Activated CD4-positive, alpha-beta T cell treated with anti-CD3 and anti-CD28 coated beads, Interleukin-2, amount 10 ng/mL, durations not matched to agents 7 days and 5 days (primary cell): ENCODE data around the gene TTLL11. TPM values are rescaled to one million over a fixed set of nuclear protein-coding genes. Genes with fewer than 3 reads are reported as not detected.

Source experiments
- CTCF ChIA-PET: fragments of 350-600 bp; sonication (Branson Sonifier 250); formaldehyde crosslinking; loops from one replicate; lab custom pipeline; 2021; ENCODE audit warnings: antibody characterized with exemption; lab: Charles Lee
- POLR2A ChIA-PET: fragments of 350-600 bp; sonication (Branson Sonifier 250); formaldehyde crosslinking; loops from one replicate; lab custom pipeline; 2021; ENCODE audit warnings: antibody characterized with exemption; lab: Charles Lee
- DNase-seq: peaks from one replicate; pipeline ENCODE4 v3.0.0-alpha.2; 2020
- H3K27ac Mint-ChIP-seq: one replicate; pipeline ENCODE4 v1.8.0; 2021; ENCODE audit warnings: mild to moderate bottlenecking, moderate library complexity, mixed read lengths
- H3K27me3 Mint-ChIP-seq: one replicate; pipeline ENCODE4 v1.8.0; 2021; ENCODE audit warnings: mixed read lengths
- H3K36me3 Mint-ChIP-seq: one replicate; pipeline ENCODE4 v1.8.0; 2021; ENCODE audit warnings: low read depth, mixed read lengths
- H3K4me1 Mint-ChIP-seq: one replicate; pipeline ENCODE4 v1.8.0; 2021; ENCODE audit warnings: mixed read lengths
- H3K4me3 Mint-ChIP-seq: one replicate; pipeline ENCODE4 v1.8.0; 2021; ENCODE audit warnings: mild to moderate bottlenecking, moderate library complexity, mixed read lengths
- H3K9me3 Mint-ChIP-seq: one replicate; pipeline ENCODE4 v1.8.0; 2021; ENCODE audit warnings: mixed read lengths
- total RNA-seq, 2 experiments: library from RNA; stranded (reverse); gene quantifications; one replicate each; pipeline ENCODE4 v1.2.3, GENCODE V29; 2021

TTLL11 gene
- total RNA-seq, 2 experiments from 2014 or later, result 2.6 to 3.1 TPM

DNA sequence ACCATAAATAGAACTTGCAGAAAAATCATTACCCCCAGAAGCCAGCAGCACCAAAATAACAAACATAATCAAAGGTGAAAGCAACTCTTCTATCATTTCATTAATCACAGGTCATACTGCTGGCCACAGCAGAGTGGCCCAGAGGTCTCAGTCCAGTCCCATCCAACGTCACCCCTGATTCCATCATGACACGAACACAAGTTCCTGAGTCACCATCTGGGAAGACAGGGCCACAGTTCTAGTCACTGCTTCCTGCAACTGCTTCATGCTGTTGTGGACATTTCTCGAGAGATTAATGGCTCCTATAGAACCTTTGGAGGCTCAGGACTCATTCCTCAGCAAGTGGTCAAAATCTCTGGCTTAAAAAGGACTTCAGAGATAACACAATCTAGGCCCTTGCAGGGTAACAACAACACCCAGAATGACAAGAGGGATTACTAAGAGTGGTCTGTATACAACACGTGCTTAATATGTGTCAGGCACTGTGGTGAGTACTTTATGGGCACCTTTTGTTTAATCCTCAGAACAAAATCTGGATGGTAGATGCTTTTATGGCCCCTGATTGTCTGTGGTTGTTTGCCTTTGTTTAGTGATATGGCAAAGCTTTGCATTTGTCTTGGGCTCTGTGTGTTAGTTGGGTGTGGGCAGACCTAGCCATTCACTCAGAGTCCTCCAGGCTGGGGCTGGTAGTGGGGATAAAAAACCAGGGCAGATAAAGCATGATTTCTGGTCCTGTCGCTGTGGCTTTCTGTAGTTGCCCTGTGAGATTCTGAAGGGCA, 257.3 kb downstream of the TTLL11 start:
- Mint-ChIP-seq H3K27ac (no peak overlapping the region), H3K4me1 (peaks cover 3% of the 10 kb centered on the region), H3K36me3 (no peaks in the 10 kb centered on the region), H3K9me3 (no peaks in the 10 kb centered on the region), H3K27me3 (no peaks in the 10 kb centered on the region), H3K4me3 (no peak overlapping the region)
- DNase-seq, result no peak
- CTCF ChIA-PET, result no interaction called here
- POLR2A ChIA-PET, result no interaction called here

DNA sequence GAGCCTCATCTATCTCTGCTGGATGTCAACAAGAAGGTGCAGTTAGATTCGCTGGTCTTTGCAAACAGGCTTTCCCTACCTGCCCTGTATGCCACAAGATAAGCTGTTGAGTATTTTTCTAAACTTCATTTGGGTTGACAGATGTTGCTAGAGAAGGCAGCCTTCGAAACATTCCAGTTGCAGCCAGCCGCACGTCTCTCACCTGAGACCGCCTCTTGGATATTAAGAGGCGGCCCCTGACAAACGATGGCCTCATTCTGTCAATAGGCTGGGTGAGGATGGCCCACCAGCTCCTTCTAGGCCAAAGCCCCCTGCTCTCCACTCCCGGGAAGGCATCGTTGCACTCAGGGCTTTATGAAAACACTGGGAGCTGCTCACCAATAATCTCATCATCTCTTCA, 260.0 kb downstream of the TTLL11 start:
- no peaks in the 10 kb centered on the region for H3K36me3 Mint-ChIP-seq
- no peaks in the 10 kb centered on the region for H3K9me3 Mint-ChIP-seq
- ChIA-PET CTCF (interaction anchor here (1.1 kb wide), 1 partner anchor 9 kb away, joined by 3 read pairs; no protein-coding TSS in a partner anchor), POLR2A (interaction anchor here (0.5 kb wide), 1 partner anchor 1236 kb away, joined by 3 read pairs; no protein-coding TSS in a partner anchor)
- no peaks in the 10 kb centered on the region for H3K4me1 Mint-ChIP-seq
- no peak overlapping the region for H3K27ac Mint-ChIP-seq
- no peak for DNase-seq
- H3K4me3 Mint-ChIP-seq, result no peak overlapping the region
- H3K27me3 Mint-ChIP-seq, result no peaks in the 10 kb centered on the region

DNA sequence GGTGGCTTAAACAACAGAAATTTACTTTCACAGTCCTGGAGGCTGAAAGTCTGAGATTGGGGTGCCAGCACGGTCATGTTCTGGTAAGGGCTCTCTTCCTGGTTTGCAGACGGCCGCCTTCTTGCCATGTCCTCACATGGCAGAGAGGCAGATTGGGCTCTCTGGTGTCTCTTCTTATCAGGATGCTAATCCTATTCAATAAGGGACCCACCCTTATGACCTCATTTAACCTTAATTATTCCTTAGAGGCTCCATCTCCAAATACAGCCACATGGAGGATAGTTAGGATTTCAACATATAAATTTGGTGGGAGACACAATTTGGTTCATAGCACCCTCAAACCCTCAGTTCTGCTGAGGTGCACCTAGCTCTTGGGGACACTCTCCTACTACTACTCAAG, 261.2 kb downstream of the TTLL11 start:
- CTCF ChIA-PET, result no interaction called here
- DNase-seq, result no peak
- Mint-ChIP-seq H3K4me1 (no peaks in the 10 kb centered on the region), H3K27ac (no peak overlapping the region), H3K36me3 (no peaks in the 10 kb centered on the region), H3K27me3 (no peaks in the 10 kb centered on the region), H3K9me3 (no peaks in the 10 kb centered on the region), H3K4me3 (no peak overlapping the region)
- POLR2A ChIA-PET, result no interaction called here

DNA sequence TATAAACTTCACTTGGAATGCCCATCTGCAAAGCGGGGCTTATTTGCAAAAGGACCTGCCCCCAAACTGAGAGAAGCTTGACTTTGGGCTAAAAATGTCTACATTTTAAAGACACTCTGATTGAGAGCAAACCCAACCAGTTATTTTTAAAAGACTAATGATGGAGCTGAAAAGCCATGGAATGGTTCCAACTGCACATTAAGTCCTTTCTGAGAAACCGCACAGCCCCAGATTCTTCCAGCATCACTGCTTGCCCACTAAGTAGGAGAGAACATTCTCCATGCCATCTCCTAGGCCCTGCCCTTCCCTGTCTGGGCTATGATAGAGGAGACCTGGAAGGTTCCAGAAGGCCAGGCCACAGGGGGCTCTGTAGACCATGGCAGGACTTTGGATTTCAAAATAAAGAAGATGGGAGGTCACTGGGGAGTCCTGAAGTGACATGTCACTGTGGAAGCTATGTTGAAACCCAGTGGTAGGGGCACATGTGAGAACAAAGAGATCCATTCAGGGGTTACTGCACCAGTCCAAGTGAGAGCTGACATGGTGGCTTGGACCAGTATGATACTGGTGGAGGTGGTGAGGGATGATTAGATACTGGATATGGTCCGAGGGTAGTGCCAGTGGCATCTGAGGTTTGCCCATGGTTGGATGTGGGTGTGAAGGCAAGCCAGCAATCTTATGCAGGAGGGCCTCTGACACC, 262.5 kb downstream of the TTLL11 start:
- no peaks in the 10 kb centered on the region for H3K9me3 Mint-ChIP-seq
- ChIA-PET POLR2A (no interaction called here), CTCF (no interaction called here)
- H3K4me3 Mint-ChIP-seq, result no peak overlapping the region
- DNase-seq, result no peak
- no peaks in the 10 kb centered on the region for H3K27me3 Mint-ChIP-seq
- no peaks in the 10 kb centered on the region for H3K4me1 Mint-ChIP-seq
- H3K36me3 Mint-ChIP-seq, result no peaks in the 10 kb centered on the region
- H3K27ac Mint-ChIP-seq, result no peak overlapping the region

DNA sequence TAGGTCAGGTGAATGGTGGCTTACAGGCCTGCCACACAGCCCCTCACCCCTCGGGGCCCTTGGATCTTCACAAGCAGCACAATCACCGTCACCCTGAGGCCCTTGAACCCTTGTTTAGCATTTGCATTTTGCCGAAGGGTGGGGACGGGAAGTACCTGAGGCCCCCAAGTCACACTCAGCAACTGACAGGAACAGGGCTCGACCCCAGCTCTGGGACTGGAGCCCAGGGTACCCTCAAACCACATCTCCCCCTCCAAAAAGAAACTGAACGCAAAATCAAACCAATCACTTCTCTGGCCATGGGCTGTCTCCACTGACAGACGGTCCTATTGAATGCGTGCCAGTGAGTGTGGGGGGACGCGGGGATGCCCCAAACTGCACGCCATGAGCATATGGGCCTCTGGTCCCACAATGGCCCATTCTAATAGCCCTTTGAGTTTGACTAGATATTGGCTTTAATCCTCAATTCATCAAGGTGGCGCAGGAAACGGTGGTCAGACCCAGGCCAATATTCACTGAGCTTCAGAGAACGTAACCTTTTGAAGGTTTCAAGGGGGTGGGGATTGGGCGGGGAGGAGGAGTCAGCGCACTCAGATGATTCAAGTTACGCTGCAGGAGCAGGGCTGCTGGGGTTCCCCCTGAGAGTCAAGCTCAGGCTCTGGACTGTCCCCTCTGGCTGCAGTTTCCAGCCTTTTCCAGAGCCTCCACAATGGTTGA, 265.7 kb downstream of the TTLL11 start:
- CTCF ChIA-PET, result no interaction called here
- no peak for DNase-seq
- Mint-ChIP-seq H3K36me3 (no peaks in the 10 kb centered on the region), H3K27ac (no peak overlapping the region), H3K27me3 (no peaks in the 10 kb centered on the region), H3K4me3 (no peak overlapping the region), H3K9me3 (no peaks in the 10 kb centered on the region), H3K4me1 (no peaks in the 10 kb centered on the region)
- POLR2A ChIA-PET, result no interaction called here

DNA sequence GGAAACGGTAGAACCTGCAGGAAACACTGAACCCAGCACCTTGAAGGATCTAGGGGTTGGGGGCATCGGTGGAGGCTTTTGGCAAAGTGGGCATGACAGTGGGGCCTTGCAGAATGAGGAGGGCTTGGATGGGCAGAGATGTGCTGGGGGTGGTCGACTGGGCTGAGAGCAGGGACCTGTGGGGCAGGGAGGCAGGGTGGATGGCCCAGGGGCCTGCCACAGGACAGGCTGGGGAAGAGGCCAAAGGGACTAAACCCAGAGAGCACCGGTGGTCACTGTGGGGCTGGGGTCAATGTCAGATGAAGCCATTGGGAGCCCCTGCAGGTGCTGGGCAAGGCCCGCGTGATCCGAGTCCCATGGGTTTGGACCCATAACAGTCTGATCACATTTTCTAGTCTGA, 266.4 kb downstream of the TTLL11 start:
- Mint-ChIP-seq H3K27ac (no peak overlapping the region), H3K9me3 (no peaks in the 10 kb centered on the region), H3K4me3 (no peak overlapping the region), H3K36me3 (no peaks in the 10 kb centered on the region), H3K4me1 (no peaks in the 10 kb centered on the region), H3K27me3 (no peaks in the 10 kb centered on the region)
- DNase-seq, result no peak
- ChIA-PET POLR2A (no interaction called here), CTCF (no interaction called here)

DNA sequence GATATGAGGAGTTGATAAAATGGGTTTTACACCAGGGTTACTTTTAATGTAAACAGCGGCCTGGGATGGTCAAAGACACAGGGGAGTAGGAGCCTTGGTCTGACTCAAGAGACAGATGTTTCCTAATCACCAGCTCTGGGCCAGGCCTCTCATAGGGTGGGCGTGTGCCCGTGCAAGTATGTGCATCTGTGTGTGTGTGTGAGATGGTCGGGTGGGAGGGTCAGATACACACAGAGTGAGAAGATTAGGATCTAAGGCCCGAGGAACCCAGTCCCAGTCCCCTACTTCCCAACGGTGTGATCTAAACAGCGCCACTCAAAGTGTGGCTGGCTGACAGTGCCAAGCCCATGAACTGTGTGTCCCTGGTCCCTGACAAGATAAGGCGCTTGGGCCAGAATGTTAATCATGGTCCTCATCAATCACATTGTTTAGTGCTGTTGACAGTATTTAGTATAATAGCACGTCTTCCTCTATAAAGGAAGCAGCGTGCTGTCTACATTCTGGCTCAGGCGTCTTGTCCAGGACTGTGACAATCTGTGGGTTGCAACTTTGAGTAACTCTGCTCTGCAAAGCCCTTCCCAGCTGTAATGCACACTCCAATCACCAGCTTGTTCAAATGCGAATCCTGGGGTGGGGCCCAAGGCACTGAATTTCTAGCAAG, 267.9 kb downstream of the TTLL11 start:
- Mint-ChIP-seq H3K27me3 (no peaks in the 10 kb centered on the region), H3K27ac (no peak overlapping the region), H3K36me3 (no peaks in the 10 kb centered on the region), H3K4me1 (no peaks in the 10 kb centered on the region), H3K9me3 (no peaks in the 10 kb centered on the region), H3K4me3 (no peak overlapping the region)
- no peak for DNase-seq
- CTCF ChIA-PET, result no interaction called here
- POLR2A ChIA-PET, result no interaction called here

DNA sequence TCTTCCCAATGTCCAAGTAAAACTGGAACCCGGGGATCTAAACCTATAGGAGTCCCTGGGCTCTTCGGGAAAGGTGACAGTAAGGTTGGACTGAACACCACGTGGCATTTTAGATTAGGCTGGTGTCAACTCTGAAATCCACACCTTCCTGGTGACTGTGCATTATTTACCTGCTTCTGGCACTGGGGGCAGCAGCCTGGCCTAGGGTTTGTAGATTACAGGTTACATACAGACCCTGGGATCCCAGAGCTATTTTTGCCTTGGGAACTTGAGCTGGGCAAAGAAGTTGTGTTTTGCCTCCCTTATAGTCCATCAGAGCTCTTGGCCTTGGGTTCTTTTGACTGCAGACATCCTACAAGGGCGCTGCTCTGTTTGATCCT, 268.5 kb downstream of the TTLL11 start:
- no peak for DNase-seq
- Mint-ChIP-seq H3K4me3 (no peak overlapping the region), H3K36me3 (no peaks in the 10 kb centered on the region), H3K9me3 (no peaks in the 10 kb centered on the region), H3K4me1 (no peaks in the 10 kb centered on the region), H3K27me3 (no peaks in the 10 kb centered on the region), H3K27ac (no peak overlapping the region)
- ChIA-PET CTCF (no interaction called here), POLR2A (no interaction called here)

DNA sequence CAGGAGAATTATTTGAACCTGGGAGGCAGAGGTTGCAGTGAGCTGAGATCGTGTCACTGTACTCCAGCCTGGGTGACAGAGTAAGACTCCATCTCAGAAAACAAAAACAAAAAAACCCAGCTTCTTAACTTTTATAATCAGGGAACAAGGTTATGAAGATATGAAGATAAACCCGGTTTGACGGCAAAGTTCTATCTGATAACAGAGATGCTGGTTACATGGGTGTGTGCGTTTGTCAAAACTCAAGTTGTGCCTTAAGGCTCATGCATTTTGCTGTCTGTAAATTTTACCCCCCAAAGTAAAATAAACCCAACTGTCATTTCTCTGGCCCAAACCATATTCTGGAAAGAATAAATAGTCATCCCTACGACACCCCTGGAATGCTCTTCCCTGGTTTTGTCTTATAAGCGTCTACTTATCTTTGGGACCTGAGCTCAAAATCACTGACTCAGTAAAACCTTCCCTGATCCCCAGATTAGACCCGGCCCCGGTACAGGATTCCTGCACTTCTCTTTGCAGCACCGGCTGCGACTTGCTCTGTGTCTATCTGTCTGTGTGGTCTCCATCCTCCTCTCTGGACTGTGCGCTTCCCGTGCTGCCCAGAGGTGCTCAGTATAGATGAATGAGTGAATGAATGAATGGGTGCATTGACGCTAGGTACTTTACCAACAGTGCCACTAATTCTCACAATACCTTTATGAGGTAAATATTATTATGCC, 269.5 kb downstream of the TTLL11 start:
- no peaks in the 10 kb centered on the region for H3K36me3 Mint-ChIP-seq
- no peak overlapping the region for H3K27ac Mint-ChIP-seq
- no peaks in the 10 kb centered on the region for H3K27me3 Mint-ChIP-seq
- H3K4me3 Mint-ChIP-seq, result no peak overlapping the region
- CTCF ChIA-PET, result no interaction called here
- H3K4me1 Mint-ChIP-seq, result no peaks in the 10 kb centered on the region
- no peak for DNase-seq
- H3K9me3 Mint-ChIP-seq, result no peaks in the 10 kb centered on the region
- POLR2A ChIA-PET, result no interaction called here

DNA sequence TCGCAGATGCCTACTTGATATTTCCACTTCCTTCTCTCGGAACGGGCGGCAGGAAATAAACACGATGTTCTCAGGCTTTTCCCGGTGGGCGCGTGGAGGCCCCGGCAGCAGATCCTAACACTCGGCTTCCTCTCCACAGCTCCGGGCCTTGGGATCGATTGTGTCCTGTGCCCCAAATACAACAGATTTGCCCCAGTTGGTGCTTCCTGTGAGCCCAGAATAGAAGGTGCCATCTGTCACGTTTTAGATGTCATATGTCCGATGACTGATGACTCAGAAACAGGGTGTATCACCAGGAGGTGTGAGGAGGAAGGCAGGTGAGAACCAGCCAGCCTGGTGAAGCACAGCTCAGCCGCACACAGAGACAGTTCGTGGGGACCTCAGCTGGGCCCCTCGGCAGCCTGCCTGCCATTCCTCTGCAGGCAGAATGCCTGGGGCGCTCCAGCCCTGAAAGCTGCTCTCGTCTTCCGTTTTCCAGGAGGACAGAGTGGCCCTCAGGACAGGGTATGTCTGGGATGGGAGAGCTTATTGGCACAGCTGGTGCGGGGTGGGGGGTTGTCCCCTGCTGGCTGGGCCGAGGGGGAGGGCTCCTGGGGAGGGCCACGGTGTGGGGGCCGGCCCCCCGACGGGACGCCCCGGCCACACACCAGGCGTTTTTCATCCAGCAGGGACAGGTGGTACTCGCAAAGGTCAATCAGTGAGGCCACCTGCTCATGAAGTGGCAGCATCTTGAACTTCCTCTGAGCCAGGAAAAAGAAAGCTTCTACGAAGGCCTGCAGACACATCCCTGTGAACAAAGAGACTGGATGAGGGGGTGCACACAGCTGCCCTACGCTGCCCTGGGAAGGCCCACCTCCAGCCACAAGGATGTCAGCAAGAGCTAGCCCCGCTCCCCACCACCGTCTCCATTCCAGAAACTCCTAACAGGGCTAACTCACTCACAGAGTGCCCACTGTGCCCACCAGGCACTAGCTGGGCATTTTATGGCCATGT, 270.7 kb downstream of the TTLL11 start:
- Mint-ChIP-seq H3K27me3 (no peaks in the 10 kb centered on the region), H3K4me1 (no peaks in the 10 kb centered on the region), H3K27ac (no peak overlapping the region), H3K36me3 (no peaks in the 10 kb centered on the region), H3K9me3 (no peaks in the 10 kb centered on the region), H3K4me3 (no peak overlapping the region)
- CTCF ChIA-PET, result no interaction called here
- DNase-seq, result no peak
- POLR2A ChIA-PET, result no interaction called here

DNA sequence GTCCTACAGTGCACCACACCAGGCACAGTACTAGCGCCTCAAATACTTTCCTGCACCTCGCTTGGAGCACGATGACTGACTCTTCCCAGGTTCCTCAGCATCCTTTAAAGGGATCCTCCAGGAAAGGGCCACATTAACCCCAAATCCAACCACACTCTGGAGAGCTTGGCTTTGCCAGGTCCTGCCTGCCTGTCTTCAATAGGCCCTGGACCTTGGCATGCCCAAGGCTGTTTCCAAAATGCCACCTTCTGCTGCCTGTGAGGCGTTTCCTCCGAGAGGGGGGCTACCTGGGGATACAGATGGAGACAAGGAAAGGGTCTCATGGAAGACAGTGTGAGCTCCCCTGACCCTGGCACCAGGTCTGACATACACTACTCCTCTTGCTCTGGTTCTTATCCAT, 271.8 kb downstream of the TTLL11 start:
- Mint-ChIP-seq H3K9me3 (no peaks in the 10 kb centered on the region), H3K27ac (no peak overlapping the region), H3K4me1 (no peaks in the 10 kb centered on the region), H3K4me3 (no peak overlapping the region), H3K36me3 (no peaks in the 10 kb centered on the region), H3K27me3 (no peaks in the 10 kb centered on the region)
- DNase-seq, result no peak
- ChIA-PET CTCF (no interaction called here), POLR2A (no interaction called here)
